H9 (cell line): ENCODE results near the gene SPAG17. TPM values are rescaled to one million over a fixed set of nuclear protein-coding genes. Genes with fewer than 3 reads are reported as not detected.

Experiments used
- DNase-seq: peaks from one replicate; pipeline ENCODE4 v3.0.0-alpha.2; 2017
- H2AFZ ChIP-seq: one replicate; pipeline ENCODE4 v1.6.1; 2013; ENCODE audit warnings: mild to moderate bottlenecking, low read length, control low read depth, moderate library complexity
- H2AK5ac ChIP-seq: 2 replicates; pipeline ENCODE4 v1.6.1; 2013; ENCODE audit warnings: low read length, control low read depth, mixed read lengths; ENCODE audit not compliant: insufficient read length
- H2BK120ac ChIP-seq: one replicate; pipeline ENCODE4 v1.6.1; 2013; ENCODE audit warnings: low read depth, mild to moderate bottlenecking, low read length, control low read depth, inconsistent platforms; ENCODE audit not compliant: poor library complexity, severe bottlenecking
- H2BK12ac ChIP-seq: 2 replicates; pipeline ENCODE4 v1.6.1; 2013; ENCODE audit warnings: low read length, control low read depth, mixed read lengths, low read depth; ENCODE audit not compliant: insufficient read length
- H2BK15ac ChIP-seq: 2 replicates; pipeline ENCODE4 v1.6.1; 2013; ENCODE audit warnings: low read depth, low read length, control low read depth
- H2BK20ac ChIP-seq: one replicate; pipeline ENCODE4 v1.6.1; 2013; ENCODE audit warnings: low read depth, mild to moderate bottlenecking, low read length, control low read depth, inconsistent platforms; ENCODE audit not compliant: poor library complexity, severe bottlenecking
- H2BK5ac ChIP-seq: 2 replicates; pipeline ENCODE4 v1.6.1; 2013; ENCODE audit warnings: low read length, control low read depth, mixed read lengths; ENCODE audit not compliant: insufficient read length
- H3K14ac ChIP-seq: 2 replicates; pipeline ENCODE4 v1.6.1; 2013; ENCODE audit warnings: low read length, control low read depth; ENCODE audit not compliant: insufficient read depth
- H3K18ac ChIP-seq: 2 replicates; pipeline ENCODE4 v1.6.1; 2013; ENCODE audit warnings: low read depth, mild to moderate bottlenecking, mixed read lengths, low read length, control low read depth; ENCODE audit not compliant: insufficient read length
- H3K23ac ChIP-seq: 2 replicates; pipeline ENCODE4 v1.6.1; 2013; ENCODE audit warnings: low read length, control low read depth, mixed read lengths, low read depth; ENCODE audit not compliant: insufficient read length
- H3K23me2 ChIP-seq: 2 replicates; pipeline ENCODE4 v1.6.1; 2013; ENCODE audit warnings: low read depth, mild to moderate bottlenecking, mixed read lengths, low read length, control low read depth; ENCODE audit not compliant: insufficient read length, poor library complexity, severe bottlenecking
- H3K27ac ChIP-seq: 2 replicates; pipeline ENCODE4 v1.5.1; 2013; ENCODE audit warnings: low read length, control low read depth, mixed read lengths, low read depth; ENCODE audit not compliant: insufficient read length
- H3K27me3 ChIP-seq: 2 replicates; pipeline ENCODE4 v1.6.1; 2013; ENCODE audit warnings: low read length, control low read depth, inconsistent platforms; ENCODE audit not compliant: insufficient read depth
- H3K4ac ChIP-seq: 2 replicates; pipeline ENCODE4 v1.6.1; 2013; ENCODE audit warnings: low read depth, mild to moderate bottlenecking, control low read depth, inconsistent platforms, low read length, moderate library complexity
- H3K4me1 ChIP-seq: 2 replicates; pipeline ENCODE4 v1.6.1; 2013; ENCODE audit warnings: low read length, control low read depth, inconsistent platforms; ENCODE audit not compliant: insufficient read depth
- H3K4me2 ChIP-seq: 2 replicates; pipeline ENCODE4 v1.6.1; 2013; ENCODE audit warnings: low read length, control low read depth, mixed read lengths; ENCODE audit not compliant: insufficient read length, insufficient read depth
- H3K56ac ChIP-seq: 2 replicates; pipeline ENCODE4 v1.6.1; 2013; ENCODE audit warnings: low read depth, mild to moderate bottlenecking, mixed read lengths, low read length, control low read depth; ENCODE audit not compliant: insufficient read length
- H3K79me1 ChIP-seq: 2 replicates; pipeline ENCODE4 v1.6.1; 2013; ENCODE audit warnings: low read depth, mild to moderate bottlenecking, moderate library complexity, low read length, control low read depth, inconsistent platforms; ENCODE audit not compliant: insufficient read depth, poor library complexity, severe bottlenecking
- H3K79me2 ChIP-seq: 2 replicates; pipeline ENCODE4 v1.6.1; 2013; ENCODE audit warnings: low read length, control low read depth, inconsistent platforms; ENCODE audit not compliant: insufficient read depth
- H3K9ac ChIP-seq: 2 replicates; pipeline ENCODE4 v1.6.1; 2013; ENCODE audit warnings: low read length, control low read depth, mixed read lengths; ENCODE audit not compliant: insufficient read length; ENCODE audit errors: extremely low read depth
- H3K9me3 ChIP-seq: one replicate; pipeline ENCODE4 v1.6.1; 2013; ENCODE audit warnings: low read depth, low read length, inconsistent platforms; ENCODE audit not compliant: control insufficient read depth
- H3T11ph ChIP-seq: one replicate; pipeline ENCODE4 v1.6.1; 2013; ENCODE audit warnings: mild to moderate bottlenecking, low read length, control low read depth, inconsistent platforms
- H4K20me1 ChIP-seq: one replicate; pipeline ENCODE4 v1.6.1; 2013; ENCODE audit not compliant: control insufficient read depth, insufficient read length, insufficient read depth
- H4K5ac ChIP-seq: 2 replicates; pipeline ENCODE4 v1.6.1; 2013; ENCODE audit warnings: low read depth, mild to moderate bottlenecking, mixed read lengths, low read length, control low read depth; ENCODE audit not compliant: insufficient read length
- H4K8ac ChIP-seq: replicated peaks from 2 replicates; pipeline ENCODE4 v1.6.1; 2013; ENCODE audit warnings: low read length, control low read depth, mixed read lengths, low read depth; ENCODE audit not compliant: insufficient read length
- H4K91ac ChIP-seq: 2 replicates; pipeline ENCODE4 v1.6.1; 2013; ENCODE audit warnings: low read depth, mild to moderate bottlenecking, moderate library complexity, mixed read lengths, low read length, control low read depth; ENCODE audit not compliant: insufficient read length
- H3K27ac Mint-ChIP-seq, 3 experiments: 2 replicates in 2 of 3; 3 replicates in 1 of 3; pipeline ENCODE4 v1.8.0; 2020 to 2021; ENCODE audit warnings: mixed read lengths in 3 of 3, mild to moderate bottlenecking in 1 of 3, moderate library complexity in 1 of 3
- H3K27me3 Mint-ChIP-seq: 2 replicates; pipeline ENCODE4 v1.8.0; 2021; ENCODE audit warnings: low read depth, mild to moderate bottlenecking, moderate library complexity, mixed read lengths
- H3K36me3 Mint-ChIP-seq, 3 experiments: 2 replicates in 2 of 3; 3 replicates in 1 of 3; pipeline ENCODE4 v1.8.0; 2020 to 2021; ENCODE audit warnings: low read depth in 3 of 3, mixed read lengths in 3 of 3; ENCODE audit not compliant: insufficient read depth in 1 of 3
- H3K4me1 Mint-ChIP-seq, 2 experiments: 2 replicates each; pipeline ENCODE4 v1.8.0; 2020; ENCODE audit warnings: mixed read lengths in 2 of 2
- H3K4me3 Mint-ChIP-seq, 2 experiments: 2 replicates in 1 of 2; 3 replicates in 1 of 2; pipeline ENCODE4 v1.8.0; 2020 to 2021; ENCODE audit warnings: mild to moderate bottlenecking in 2 of 2, mixed read lengths in 2 of 2, moderate library complexity in 1 of 2
- H3K9me3 Mint-ChIP-seq, 2 experiments: 2 replicates in 1 of 2; 3 replicates in 1 of 2; pipeline ENCODE4 v1.8.0; 2020; ENCODE audit warnings: mild to moderate bottlenecking in 2 of 2, mixed read lengths in 2 of 2, moderate library complexity in 1 of 2
- CTCF ChIP-seq: fragments of 200-600 bp; sonication (generic); conservative IDR thresholded peaks from 3 replicates; pipeline ENCODE4 v1.8.0; 2021; ENCODE audit warnings: antibody characterized with exemption, mild to moderate bottlenecking
- WGBS: extraction: QIAGEN DNeasy Blood & Tissue Kit; methylation state at CpG from one replicate; pipeline ENCODE4 v1.1.7; 2013; ENCODE audit warnings: missing lambda C conversion rate, low lambda C conversion rate, mixed read lengths; ENCODE audit not compliant: insufficient read length; ENCODE audit errors: extremely low coverage; 5-methylcytosine and 5-hydroxymethylcytosine counted together
- total RNA-seq: library from RNA; stranded (reverse); gene quantifications from 2 replicates; pipeline ENCODE4 v1.2.1, GENCODE V29; 2021

SPAG17 gene
- total RNA-seq, 1 experiment from 2014 or later: 0.37 TPM

GRCh38 chr1:118115567-118116295, 69.3 kb downstream of the SPAG17 start:
- TF ChIP-seq CTCF: no peak
- no CpG with 5 or more reads among the region's 6 CpGs for WGBS
- no peak overlapping the region for H3T11ph ChIP-seq
- no peak overlapping the region for H4K8ac ChIP-seq
- H3K18ac ChIP-seq: no peak overlapping the region
- no peaks in the 10 kb centered on the region for H3K9me3 ChIP-seq
- no peak overlapping the region for H2BK20ac ChIP-seq
- no peak overlapping the region for H2BK15ac ChIP-seq
- H3K4me1 ChIP-seq: no peaks in the 10 kb centered on the region
- H3K36me3 Mint-ChIP-seq: no peaks in the 10 kb centered on the region
- H2AK5ac ChIP-seq: no peak overlapping the region
- no peak overlapping the region for H2BK12ac ChIP-seq
- H3K23ac ChIP-seq: no peak overlapping the region
- H3K23me2 ChIP-seq: no peaks in the 10 kb centered on the region
- no peak for DNase-seq
- H3K9me3 Mint-ChIP-seq: no peaks in the 10 kb centered on the region
- H3K27ac Mint-ChIP-seq: no peak overlapping the region
- H3K27me3 Mint-ChIP-seq: no peaks in the 10 kb centered on the region
- no peak overlapping the region for H3K14ac ChIP-seq
- H3K4ac ChIP-seq: no peak overlapping the region
- no peaks in the 10 kb centered on the region for H3K27me3 ChIP-seq
- no peak overlapping the region for H4K5ac ChIP-seq
- H3K27ac ChIP-seq: no peak overlapping the region
- no peak overlapping the region for H3K4me3 Mint-ChIP-seq
- no peak overlapping the region for H3K4me2 ChIP-seq
- no peak overlapping the region for H2BK5ac ChIP-seq
- no peak overlapping the region for H2BK120ac ChIP-seq
- H3K9ac ChIP-seq: no peak overlapping the region
- H4K91ac ChIP-seq: no peak overlapping the region
- no peaks in the 10 kb centered on the region for H3K79me1 ChIP-seq
- no peak overlapping the region for H2AFZ ChIP-seq
- H4K20me1 ChIP-seq: no peaks in the 10 kb centered on the region
- no peak overlapping the region for H3K56ac ChIP-seq
- H3K79me2 ChIP-seq: no peaks in the 10 kb centered on the region
- H3K4me1 Mint-ChIP-seq: peaks cover 7 to 10% of the 10 kb centered on the region in 2 experiments
